WTC11 (cell line): ENCODE measurements around the gene POMGNT1.

Experiments used
- ATF2 ChIP-seq: sonication (generic); formaldehyde crosslinking; IDR thresholded peaks from 2 replicates; pipeline ENCODE4 v1.8.1; 2022; ENCODE audit warnings: low read depth, missing genetic modification reagents, borderline replicate concordance
- ELF4 ChIP-seq: sonication (generic); formaldehyde crosslinking; IDR thresholded peaks from 2 replicates; pipeline ENCODE4 v1.8.1; 2022; ENCODE audit warnings: low read depth, mild to moderate bottlenecking, moderate library complexity, missing genetic modification reagents
- JUN ChIP-seq: sonication (generic); formaldehyde crosslinking; IDR thresholded peaks from 2 replicates; pipeline ENCODE4 v1.8.0; 2023; ENCODE audit warnings: mild to moderate bottlenecking, missing genetic modification reagents
- KAT7 ChIP-seq: sonication (generic); formaldehyde crosslinking; IDR thresholded peaks from 2 replicates; pipeline ENCODE4 v1.8.1; 2023; ENCODE audit warnings: missing genetic modification reagents, mild to moderate bottlenecking, borderline replicate concordance
- NFYB ChIP-seq: sonication (generic); formaldehyde crosslinking; conservative IDR thresholded peaks from 2 replicates; pipeline ENCODE4 v1.8.0; 2022; ENCODE audit warnings: low read depth, missing genetic modification reagents
- OVOL2 ChIP-seq: fragments of 250-450 bp; sonication (Bioruptor Pico); IDR thresholded peaks from 2 replicates; pipeline ENCODE4 v1.9.0; 2021; ENCODE audit warnings: mild to moderate bottlenecking, borderline replicate concordance
- TCF7 ChIP-seq: sonication (generic); formaldehyde crosslinking; IDR thresholded peaks from 2 replicates; pipeline ENCODE4 v1.8.0; 2022; ENCODE audit warnings: mild to moderate bottlenecking, low read depth, missing genetic modification reagents, moderate library complexity
- TF ChIP-seq, protein P1 (sequence below): fragments of 200-600 bp; IDR thresholded peaks from 2 replicates; pipeline ENCODE4 v1.8.0; 2022; ENCODE audit warnings: antibody characterized with exemption
- TF ChIP-seq, protein P2 (sequence below): sonication (generic); formaldehyde crosslinking; IDR thresholded peaks from 2 replicates; pipeline ENCODE4 v1.8.1; 2022; ENCODE audit warnings: mild to moderate bottlenecking, moderate library complexity, missing genetic modification reagents

DNA sequence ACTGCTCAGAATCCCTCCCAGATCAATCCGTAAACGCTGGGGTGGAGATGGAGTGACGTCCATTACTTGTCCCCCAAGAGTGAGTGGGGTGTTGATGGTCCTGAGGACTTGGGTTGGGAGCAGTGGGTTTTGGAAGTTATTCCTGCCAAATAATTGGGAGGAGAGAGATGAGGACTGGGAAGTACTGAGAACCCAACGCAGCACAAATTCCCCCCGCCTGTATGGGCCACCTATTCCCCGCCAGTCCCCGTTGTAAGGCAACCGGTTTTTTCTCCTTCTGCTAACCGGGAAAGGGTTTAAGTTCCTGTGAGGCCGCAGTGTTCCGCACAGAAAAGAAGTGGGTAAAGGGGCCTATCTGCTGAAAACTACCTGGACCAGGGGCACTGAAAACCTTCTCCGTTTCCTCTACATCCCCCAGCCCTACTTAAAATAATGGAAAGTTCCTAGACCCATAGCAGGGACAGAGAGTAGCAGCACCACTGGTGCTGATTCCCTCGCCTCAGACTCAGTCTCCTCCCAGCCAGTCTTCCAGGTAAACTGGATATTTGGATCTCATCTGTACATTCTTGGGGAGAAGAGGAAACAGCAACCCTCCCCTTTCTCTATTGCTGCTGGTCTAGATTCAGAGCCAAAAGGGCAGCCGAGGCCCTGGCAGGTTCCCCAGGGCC, 5.6 kb upstream of the POMGNT1 start:
- no peak for TF ChIP-seq TCF7 (CRISPR knock-in tag)
- TF ChIP-seq, protein P1, sequence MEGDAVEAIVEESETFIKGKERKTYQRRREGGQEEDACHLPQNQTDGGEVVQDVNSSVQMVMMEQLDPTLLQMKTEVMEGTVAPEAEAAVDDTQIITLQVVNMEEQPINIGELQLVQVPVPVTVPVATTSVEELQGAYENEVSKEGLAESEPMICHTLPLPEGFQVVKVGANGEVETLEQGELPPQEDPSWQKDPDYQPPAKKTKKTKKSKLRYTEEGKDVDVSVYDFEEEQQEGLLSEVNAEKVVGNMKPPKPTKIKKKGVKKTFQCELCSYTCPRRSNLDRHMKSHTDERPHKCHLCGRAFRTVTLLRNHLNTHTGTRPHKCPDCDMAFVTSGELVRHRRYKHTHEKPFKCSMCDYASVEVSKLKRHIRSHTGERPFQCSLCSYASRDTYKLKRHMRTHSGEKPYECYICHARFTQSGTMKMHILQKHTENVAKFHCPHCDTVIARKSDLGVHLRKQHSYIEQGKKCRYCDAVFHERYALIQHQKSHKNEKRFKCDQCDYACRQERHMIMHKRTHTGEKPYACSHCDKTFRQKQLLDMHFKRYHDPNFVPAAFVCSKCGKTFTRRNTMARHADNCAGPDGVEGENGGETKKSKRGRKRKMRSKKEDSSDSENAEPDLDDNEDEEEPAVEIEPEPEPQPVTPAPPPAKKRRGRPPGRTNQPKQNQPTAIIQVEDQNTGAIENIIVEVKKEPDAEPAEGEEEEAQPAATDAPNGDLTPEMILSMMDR, result no peak
- TF ChIP-seq NFYB (CRISPR knock-in tag), result no peak
- TF ChIP-seq ATF2 (CRISPR knock-in tag), result no peak
- TF ChIP-seq, protein P2, sequence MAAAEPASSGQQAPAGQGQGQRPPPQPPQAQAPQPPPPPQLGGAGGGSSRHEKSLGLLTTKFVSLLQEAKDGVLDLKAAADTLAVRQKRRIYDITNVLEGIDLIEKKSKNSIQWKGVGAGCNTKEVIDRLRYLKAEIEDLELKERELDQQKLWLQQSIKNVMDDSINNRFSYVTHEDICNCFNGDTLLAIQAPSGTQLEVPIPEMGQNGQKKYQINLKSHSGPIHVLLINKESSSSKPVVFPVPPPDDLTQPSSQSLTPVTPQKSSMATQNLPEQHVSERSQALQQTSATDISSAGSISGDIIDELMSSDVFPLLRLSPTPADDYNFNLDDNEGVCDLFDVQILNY (CRISPR knock-in tag), result no peak
- no peak for TF ChIP-seq OVOL2 (CRISPR knock-in tag)
- TF ChIP-seq ELF4 (CRISPR knock-in tag), result no peak
- no peak for TF ChIP-seq JUN (CRISPR knock-in tag)
- no peak for TF ChIP-seq KAT7 (CRISPR knock-in tag)
